ENCODE measurements around the gene COLEC11.

The COLEC11 gene

DNA sequence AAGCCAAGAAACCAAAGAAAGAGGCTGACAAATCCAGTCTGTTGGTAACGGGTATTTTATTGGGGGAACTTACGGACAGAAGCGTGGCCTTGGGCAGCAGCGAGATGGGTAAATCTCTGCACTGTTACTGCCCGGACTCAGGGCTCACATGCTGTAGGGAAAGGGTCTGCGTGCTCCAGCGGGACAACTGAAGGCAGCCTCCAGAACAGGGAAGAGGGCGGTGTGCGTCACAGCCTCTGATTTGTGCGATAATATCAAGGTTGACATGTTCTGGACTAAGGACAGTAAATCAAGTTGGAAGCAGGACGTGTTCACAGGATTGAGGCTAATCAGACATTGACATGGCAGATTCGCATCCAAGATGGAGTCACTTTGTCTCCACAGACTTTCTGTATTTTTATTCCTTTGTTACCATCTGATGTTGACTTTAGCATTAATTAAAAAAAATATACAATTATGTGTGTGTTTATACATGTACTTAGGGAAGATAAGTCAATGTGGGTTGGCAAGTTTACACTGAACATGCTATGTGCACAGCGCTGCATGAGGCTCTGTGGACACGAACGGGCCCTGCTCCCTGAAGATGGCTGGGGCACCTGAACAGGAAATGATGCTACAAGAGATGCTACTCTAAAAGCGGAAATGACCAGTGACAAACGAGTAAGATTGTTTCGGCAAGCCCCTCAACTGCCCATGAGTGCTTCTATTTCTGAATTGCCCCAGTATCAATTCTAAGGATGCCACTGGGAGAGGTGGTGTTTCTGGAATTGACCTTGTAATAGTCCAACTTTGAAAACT, 85.8 kb downstream of the COLEC11 start:
- TF ChIP-seq, protein P1, sequence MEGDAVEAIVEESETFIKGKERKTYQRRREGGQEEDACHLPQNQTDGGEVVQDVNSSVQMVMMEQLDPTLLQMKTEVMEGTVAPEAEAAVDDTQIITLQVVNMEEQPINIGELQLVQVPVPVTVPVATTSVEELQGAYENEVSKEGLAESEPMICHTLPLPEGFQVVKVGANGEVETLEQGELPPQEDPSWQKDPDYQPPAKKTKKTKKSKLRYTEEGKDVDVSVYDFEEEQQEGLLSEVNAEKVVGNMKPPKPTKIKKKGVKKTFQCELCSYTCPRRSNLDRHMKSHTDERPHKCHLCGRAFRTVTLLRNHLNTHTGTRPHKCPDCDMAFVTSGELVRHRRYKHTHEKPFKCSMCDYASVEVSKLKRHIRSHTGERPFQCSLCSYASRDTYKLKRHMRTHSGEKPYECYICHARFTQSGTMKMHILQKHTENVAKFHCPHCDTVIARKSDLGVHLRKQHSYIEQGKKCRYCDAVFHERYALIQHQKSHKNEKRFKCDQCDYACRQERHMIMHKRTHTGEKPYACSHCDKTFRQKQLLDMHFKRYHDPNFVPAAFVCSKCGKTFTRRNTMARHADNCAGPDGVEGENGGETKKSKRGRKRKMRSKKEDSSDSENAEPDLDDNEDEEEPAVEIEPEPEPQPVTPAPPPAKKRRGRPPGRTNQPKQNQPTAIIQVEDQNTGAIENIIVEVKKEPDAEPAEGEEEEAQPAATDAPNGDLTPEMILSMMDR (IDR thresholded peaks at IDR 0.05; ENCODE audit: insufficient read depth, low read length, poor library complexity, severe bottlenecking): no peak
- TF ChIP-seq EZH2phosphoT487 (conservative IDR thresholded peaks at IDR 0.05; ENCODE audit: low read length): no peak
- H3F3A ChIP-seq (ENCODE audit: insufficient read depth): no peaks in the 10 kb centered on the region
- no peak overlapping the region for H3K4me2 ChIP-seq (ENCODE audit: low read depth, low read length, poor library complexity, severe bottlenecking)
- H3K27me3 ChIP-seq (ENCODE audit: low read length): no peaks in the 10 kb centered on the region
- H3K9me2 ChIP-seq (replicated peaks; ENCODE audit: insufficient read depth, low read length): no peaks in the 10 kb centered on the region
- no peak overlapping the region for H2AFZ ChIP-seq (ENCODE audit: low read depth, low read length, severe bottlenecking)
- no peak overlapping the region for H3K27ac ChIP-seq (ENCODE audit: low read depth, low read length)
- no peak overlapping the region for H3K9ac ChIP-seq (ENCODE audit: low read length)
- H3K4me3 ChIP-seq (ENCODE audit: insufficient read depth, low read length, poor library complexity, severe bottlenecking): no peak overlapping the region
- no peaks in the 10 kb centered on the region for H3K36me3 ChIP-seq (ENCODE audit: low read length)
- no peaks in the 10 kb centered on the region for H3K9me3 ChIP-seq (ENCODE audit: insufficient read depth, low read length)
- H3K79me2 ChIP-seq (ENCODE audit: insufficient read depth, low read length): no peaks in the 10 kb centered on the region
- no peaks in the 10 kb centered on the region for H4K20me1 ChIP-seq (ENCODE audit: low read depth, low read length)

DNA sequence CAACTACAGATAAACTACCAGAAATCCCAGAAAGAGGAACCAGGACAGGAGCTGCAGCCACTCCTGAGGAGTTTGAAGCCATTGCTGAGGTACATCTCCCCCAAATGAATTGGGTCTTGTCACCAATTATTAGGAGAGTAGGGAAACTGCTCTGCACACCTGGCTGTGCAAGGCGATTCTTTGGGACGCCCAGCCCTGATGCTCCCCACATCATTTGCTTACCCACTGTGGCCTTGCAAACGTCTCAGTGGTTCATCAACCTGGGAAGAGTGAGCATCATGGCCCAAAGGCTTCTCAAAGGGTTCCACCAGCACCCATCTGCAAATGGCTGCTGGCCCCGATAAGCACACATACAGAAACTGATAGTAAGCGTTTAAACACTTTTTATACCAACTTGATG, 86.7 kb downstream of the COLEC11 start:
- no peaks in the 10 kb centered on the region for H3K79me2 ChIP-seq (ENCODE audit: insufficient read depth, low read length)
- no peak overlapping the region for H3K4me3 ChIP-seq (ENCODE audit: insufficient read depth, low read length, poor library complexity, severe bottlenecking)
- H3K27me3 ChIP-seq (ENCODE audit: low read length): no peaks in the 10 kb centered on the region
- H2AFZ ChIP-seq (ENCODE audit: low read depth, low read length, severe bottlenecking): no peak overlapping the region
- H3K9ac ChIP-seq (ENCODE audit: low read length): no peak overlapping the region
- H3K4me2 ChIP-seq (ENCODE audit: low read depth, low read length, poor library complexity, severe bottlenecking): no peak overlapping the region
- no peaks in the 10 kb centered on the region for H3K9me3 ChIP-seq (ENCODE audit: insufficient read depth, low read length)
- TF ChIP-seq EZH2phosphoT487 (conservative IDR thresholded peaks at IDR 0.05; ENCODE audit: low read length): no peak
- TF ChIP-seq, protein P1 (IDR thresholded peaks at IDR 0.05; ENCODE audit: insufficient read depth, low read length, poor library complexity, severe bottlenecking): no peak
- no peaks in the 10 kb centered on the region for H3K9me2 ChIP-seq (replicated peaks; ENCODE audit: insufficient read depth, low read length)
- no peaks in the 10 kb centered on the region for H4K20me1 ChIP-seq (ENCODE audit: low read depth, low read length)
- H3F3A ChIP-seq (ENCODE audit: insufficient read depth): no peaks in the 10 kb centered on the region
- H3K36me3 ChIP-seq (ENCODE audit: low read length): no peaks in the 10 kb centered on the region
- H3K27ac ChIP-seq (ENCODE audit: low read depth, low read length): no peak overlapping the region

DNA sequence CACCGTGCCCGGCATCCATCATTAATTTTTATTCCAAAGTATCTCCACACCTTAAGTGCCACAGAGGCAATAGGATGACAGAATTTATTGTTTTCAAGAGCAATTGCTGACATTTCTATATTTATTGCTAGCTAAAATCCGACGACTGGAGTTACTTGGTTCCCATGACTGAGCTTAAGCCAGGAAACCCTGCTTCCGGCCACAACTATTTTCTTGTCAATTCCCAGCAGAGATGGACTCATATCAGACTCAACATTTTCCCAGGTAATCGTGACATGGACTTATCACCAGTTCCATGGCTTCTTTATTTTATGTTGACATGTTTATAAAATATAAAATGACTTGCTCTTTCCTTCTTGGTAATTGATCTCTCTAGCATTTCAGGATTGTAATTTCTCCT, 87.9 kb downstream of the COLEC11 start:
- no peak overlapping the region for H3K9ac ChIP-seq (ENCODE audit: low read length)

More for the DNA sequence above, 87.9 kb downstream of the COLEC11 start:
- Histone ChIP-seq H3K79me2 (ENCODE audit: insufficient read depth, low read length) (no peaks in the 10 kb centered on the region), H3K4me3 (ENCODE audit: insufficient read depth, low read length, poor library complexity, severe bottlenecking) (no peak overlapping the region), H3K27ac (ENCODE audit: low read depth, low read length) (no peak overlapping the region), H3F3A (ENCODE audit: insufficient read depth) (no peaks in the 10 kb centered on the region), H3K4me2 (ENCODE audit: low read depth, low read length, poor library complexity, severe bottlenecking) (no peak overlapping the region), H3K36me3 (ENCODE audit: low read length) (no peaks in the 10 kb centered on the region), H2AFZ (ENCODE audit: low read depth, low read length, severe bottlenecking) (no peak overlapping the region), H4K20me1 (ENCODE audit: low read depth, low read length) (no peaks in the 10 kb centered on the region), H3K27me3 (ENCODE audit: low read length) (no peaks in the 10 kb centered on the region), H3K9me3 (ENCODE audit: insufficient read depth, low read length) (no peaks in the 10 kb centered on the region), H3K9me2 (replicated peaks; ENCODE audit: insufficient read depth, low read length) (no peaks in the 10 kb centered on the region)
- TF ChIP-seq, protein P1 (IDR thresholded peaks at IDR 0.05; ENCODE audit: insufficient read depth, low read length, poor library complexity, severe bottlenecking): no peak
- no peak for TF ChIP-seq EZH2phosphoT487 (conservative IDR thresholded peaks at IDR 0.05; ENCODE audit: low read length)

All from SU-DHL-6 (cell line).